GM23338 (cell line): Measurements from ENCODE around the gene PRKCI. TPM values are rescaled to one million over a fixed set of nuclear protein-coding genes. Genes with fewer than 3 reads are reported as not detected.
A peak's percentile ranks its signal among the peaks of the same experiment; 100 is the strongest.

ENCODE experiments used
- ATAC-seq: fragments of 200-7000 bp; cut with Tn5 transposase; 3 replicates; pipeline ENCODE4 v1.9.1; 2020
- DNase-seq: peaks from one replicate; pipeline ENCODE4 v3.0.0-alpha.2; 2015; ENCODE audit warnings: low spot score
- H2AFZ ChIP-seq: fragments of 200-600 bp; sonication (generic); 2 replicates; pipeline ENCODE4 v1.8.0; 2016; ENCODE audit warnings: antibody characterized with exemption, mild to moderate bottlenecking, moderate library complexity
- H3F3A ChIP-seq: fragments of 200-600 bp; sonication (generic); replicated peaks from 2 replicates; pipeline ENCODE4 v1.8.0; 2017; ENCODE audit warnings: antibody characterized with exemption, mixed run types, low read depth
- H3K27ac ChIP-seq: fragments of 200-600 bp; sonication (generic); 2 replicates; pipeline ENCODE4 v1.6.1; 2016; ENCODE audit warnings: low read depth
- H3K27me3 ChIP-seq: fragments of 200-600 bp; sonication (generic); 2 replicates; pipeline ENCODE4 v1.8.0; 2016; ENCODE audit warnings: mild to moderate bottlenecking, mixed run types, moderate library complexity; ENCODE audit not compliant: insufficient read depth
- H3K36me3 ChIP-seq: fragments of 200-600 bp; sonication (generic); 2 replicates; pipeline ENCODE4 v1.8.0; 2016; ENCODE audit warnings: mild to moderate bottlenecking; ENCODE audit not compliant: insufficient read depth
- H3K4me1 ChIP-seq: fragments of 200-600 bp; sonication (generic); 2 replicates; pipeline ENCODE4 v1.8.0; 2016; ENCODE audit warnings: mild to moderate bottlenecking, moderate library complexity; ENCODE audit not compliant: insufficient read depth
- H3K4me2 ChIP-seq: fragments of 200-600 bp; sonication (generic); 2 replicates; pipeline ENCODE4 v1.7.1; 2017; ENCODE audit warnings: mixed run types
- H3K4me3 ChIP-seq: fragments of 200-600 bp; sonication (generic); 2 replicates; pipeline ENCODE4 v1.6.1; 2016; ENCODE audit warnings: mixed run types
- H3K79me2 ChIP-seq: fragments of 200-600 bp; sonication (generic); replicated peaks from 2 replicates; pipeline ENCODE4 v1.8.0; 2017; ENCODE audit warnings: mild to moderate bottlenecking; ENCODE audit not compliant: insufficient read depth
- H3K9me2 ChIP-seq: fragments of 200-600 bp; sonication (generic); 2 replicates; pipeline ENCODE4 v1.8.0; 2017; ENCODE audit not compliant: insufficient read depth
- H4K20me1 ChIP-seq: fragments of 200-600 bp; sonication (generic); replicated peaks from 2 replicates; pipeline ENCODE4 v1.8.0; 2017; ENCODE audit warnings: mild to moderate bottlenecking; ENCODE audit not compliant: insufficient read depth
- H3K27ac Mint-ChIP-seq: 2 replicates; pipeline ENCODE4 v1.8.0; 2020; ENCODE audit warnings: inconsistent platforms, mild to moderate bottlenecking, moderate library complexity, mixed read lengths
- H3K27me3 Mint-ChIP-seq: 3 replicates; pipeline ENCODE4 v1.8.0; 2022; ENCODE audit warnings: low read depth, mild to moderate bottlenecking, moderate library complexity, mixed read lengths, inconsistent platforms; ENCODE audit not compliant: insufficient read depth, poor library complexity
- H3K36me3 Mint-ChIP-seq: 3 replicates; pipeline ENCODE4 v1.8.0; 2021; ENCODE audit warnings: low read depth, mild to moderate bottlenecking, inconsistent platforms, moderate library complexity, mixed read lengths
- H3K4me1 Mint-ChIP-seq: 3 replicates; pipeline ENCODE4 v1.8.0; 2020; ENCODE audit warnings: mild to moderate bottlenecking, inconsistent platforms, mixed read lengths
- H3K4me3 Mint-ChIP-seq: 3 replicates; pipeline ENCODE4 v1.8.0; 2021; ENCODE audit warnings: moderate library complexity, mild to moderate bottlenecking, inconsistent platforms, mixed read lengths
- H3K9me3 Mint-ChIP-seq: 3 replicates; pipeline ENCODE4 v1.8.0; 2020; ENCODE audit warnings: moderate library complexity, mild to moderate bottlenecking, inconsistent platforms, mixed read lengths
- CREB1 ChIP-seq: fragments of 250-450 bp; sonication (Bioruptor Pico); IDR thresholded peaks from 2 replicates; pipeline ENCODE4 v1.5.0; 2020; ENCODE audit warnings: low read depth, mild to moderate bottlenecking, moderate library complexity
- EZH2 ChIP-seq: fragments of 200-600 bp; sonication (generic); IDR thresholded peaks from one replicate; pipeline ENCODE4 v1.8.0; 2017; ENCODE audit warnings: antibody characterized with exemption, mild to moderate bottlenecking, low read depth; ENCODE audit not compliant: unreplicated experiment
- EZH2phosphoT487 ChIP-seq: fragments of 200-600 bp; sonication (generic); IDR thresholded peaks from one replicate; pipeline ENCODE4 v1.8.1; 2018; ENCODE audit warnings: antibody characterized with exemption; ENCODE audit not compliant: unreplicated experiment
- POLR2AphosphoS5 ChIP-seq: IDR thresholded peaks from 2 replicates; pipeline ENCODE4 v1.6.1; 2016; ENCODE audit warnings: antibody characterized with exemption, low read depth
- STAT1 ChIP-seq: IDR thresholded peaks from one replicate; pipeline ENCODE4 v1.6.1; 2016; ENCODE audit warnings: antibody characterized with exemption; ENCODE audit not compliant: unreplicated experiment
- ZNF331 ChIP-seq: fragments of 250-450 bp; sonication (Bioruptor Pico); IDR thresholded peaks from 2 replicates; pipeline ENCODE4 v1.5.0; 2020; ENCODE audit warnings: low read depth, mild to moderate bottlenecking, moderate library complexity
- polyA plus RNA-seq: library from polyadenylated mRNA; unstranded; fragments of >200 nt; fragmentation: Nextera tagmentation; extraction: Ambion mirVana; gene quantifications from 2 replicates; pipeline ENCODE4 v1.2.1, GENCODE V29; 2016
- total RNA-seq: library from RNA; depleted of rRNA; stranded (reverse); fragments of >200 nt; shearing (Covaris generic); gene quantifications from 2 replicates; pipeline ENCODE4 v1.2.3, GENCODE V29; 2014
- TF ChIP-seq, protein P1 (sequence below): IDR thresholded peaks from 2 replicates; pipeline ENCODE4 v1.6.1; 2016; ENCODE audit warnings: antibody characterized with exemption
- TF ChIP-seq, protein P2 (sequence below), 2 experiments: fragments of 200-600 bp in 1 of 2; sonication (generic) in 1 of 2; conservative IDR thresholded peaks; 2 replicates each; pipeline versions ENCODE4 v1.5.1 to v1.6.1; 2016 to 2017; ENCODE audit warnings: antibody characterized with exemption in 2 of 2, low read depth in 2 of 2, mild to moderate bottlenecking in 2 of 2, moderate library complexity in 1 of 2
- TF ChIP-seq, protein P3 (sequence below): IDR thresholded peaks from one replicate; pipeline ENCODE4 v1.6.1; 2018; ENCODE audit warnings: antibody characterized with exemption; ENCODE audit not compliant: unreplicated experiment
- TF ChIP-seq, protein P4 (sequence below): fragments of 250-450 bp; sonication (Bioruptor Pico); IDR thresholded peaks from 2 replicates; pipeline ENCODE4 v1.5.0; 2020; ENCODE audit warnings: mild to moderate bottlenecking, moderate library complexity

The PRKCI gene
- total and polyA plus RNA-seq, 2 experiments from 2014 or later: 58.0 to 119 TPM

DNA sequence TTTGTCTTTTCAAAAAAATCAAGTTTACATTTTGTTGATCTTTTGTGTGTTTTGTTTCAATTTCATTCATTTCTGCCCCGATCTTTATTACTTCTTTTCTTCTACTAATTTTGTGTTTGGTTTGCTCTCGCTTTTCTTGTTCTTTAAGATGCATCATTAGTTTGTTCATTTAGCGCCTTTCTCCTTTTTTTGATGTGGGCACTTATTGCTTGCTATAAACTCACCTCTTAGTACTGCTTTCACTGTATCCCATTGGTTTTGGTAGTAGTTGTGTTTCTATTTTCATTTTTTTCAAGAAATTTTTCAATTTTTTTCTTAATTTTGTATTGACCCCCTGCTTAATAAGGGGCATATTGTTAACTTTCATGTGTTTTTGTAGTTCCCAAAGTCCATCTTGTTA is 34.4 kb downstream of the PRKCI start:
- peaks cover 43% of the 10 kb centered on the region for H3K36me3 Mint-ChIP-seq
- no peaks in the 10 kb centered on the region for H3K9me2 ChIP-seq

More for the DNA sequence above, 34.4 kb downstream of the PRKCI start:
- H2AFZ ChIP-seq: no peak overlapping the region
- peaks cover 25% of the 10 kb centered on the region for H3K4me1 Mint-ChIP-seq
- TF ChIP-seq EZH2phosphoT487 (no peak), ZNF331 (CRISPR knock-in tag) (no peak), EZH2 (no peak), STAT1 (no peak), POLR2AphosphoS5 (no peak), CREB1 (CRISPR knock-in tag) (no peak)
- TF ChIP-seq, protein P1, sequence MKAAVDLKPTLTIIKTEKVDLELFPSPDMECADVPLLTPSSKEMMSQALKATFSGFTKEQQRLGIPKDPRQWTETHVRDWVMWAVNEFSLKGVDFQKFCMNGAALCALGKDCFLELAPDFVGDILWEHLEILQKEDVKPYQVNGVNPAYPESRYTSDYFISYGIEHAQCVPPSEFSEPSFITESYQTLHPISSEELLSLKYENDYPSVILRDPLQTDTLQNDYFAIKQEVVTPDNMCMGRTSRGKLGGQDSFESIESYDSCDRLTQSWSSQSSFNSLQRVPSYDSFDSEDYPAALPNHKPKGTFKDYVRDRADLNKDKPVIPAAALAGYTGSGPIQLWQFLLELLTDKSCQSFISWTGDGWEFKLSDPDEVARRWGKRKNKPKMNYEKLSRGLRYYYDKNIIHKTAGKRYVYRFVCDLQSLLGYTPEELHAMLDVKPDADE: no peak
- TF ChIP-seq, protein P2, sequence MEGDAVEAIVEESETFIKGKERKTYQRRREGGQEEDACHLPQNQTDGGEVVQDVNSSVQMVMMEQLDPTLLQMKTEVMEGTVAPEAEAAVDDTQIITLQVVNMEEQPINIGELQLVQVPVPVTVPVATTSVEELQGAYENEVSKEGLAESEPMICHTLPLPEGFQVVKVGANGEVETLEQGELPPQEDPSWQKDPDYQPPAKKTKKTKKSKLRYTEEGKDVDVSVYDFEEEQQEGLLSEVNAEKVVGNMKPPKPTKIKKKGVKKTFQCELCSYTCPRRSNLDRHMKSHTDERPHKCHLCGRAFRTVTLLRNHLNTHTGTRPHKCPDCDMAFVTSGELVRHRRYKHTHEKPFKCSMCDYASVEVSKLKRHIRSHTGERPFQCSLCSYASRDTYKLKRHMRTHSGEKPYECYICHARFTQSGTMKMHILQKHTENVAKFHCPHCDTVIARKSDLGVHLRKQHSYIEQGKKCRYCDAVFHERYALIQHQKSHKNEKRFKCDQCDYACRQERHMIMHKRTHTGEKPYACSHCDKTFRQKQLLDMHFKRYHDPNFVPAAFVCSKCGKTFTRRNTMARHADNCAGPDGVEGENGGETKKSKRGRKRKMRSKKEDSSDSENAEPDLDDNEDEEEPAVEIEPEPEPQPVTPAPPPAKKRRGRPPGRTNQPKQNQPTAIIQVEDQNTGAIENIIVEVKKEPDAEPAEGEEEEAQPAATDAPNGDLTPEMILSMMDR (conservative IDR thresholded peaks at IDR 0.05; ENCODE audit: low read depth in 2 of 2): no peak
- TF ChIP-seq, protein P3, sequence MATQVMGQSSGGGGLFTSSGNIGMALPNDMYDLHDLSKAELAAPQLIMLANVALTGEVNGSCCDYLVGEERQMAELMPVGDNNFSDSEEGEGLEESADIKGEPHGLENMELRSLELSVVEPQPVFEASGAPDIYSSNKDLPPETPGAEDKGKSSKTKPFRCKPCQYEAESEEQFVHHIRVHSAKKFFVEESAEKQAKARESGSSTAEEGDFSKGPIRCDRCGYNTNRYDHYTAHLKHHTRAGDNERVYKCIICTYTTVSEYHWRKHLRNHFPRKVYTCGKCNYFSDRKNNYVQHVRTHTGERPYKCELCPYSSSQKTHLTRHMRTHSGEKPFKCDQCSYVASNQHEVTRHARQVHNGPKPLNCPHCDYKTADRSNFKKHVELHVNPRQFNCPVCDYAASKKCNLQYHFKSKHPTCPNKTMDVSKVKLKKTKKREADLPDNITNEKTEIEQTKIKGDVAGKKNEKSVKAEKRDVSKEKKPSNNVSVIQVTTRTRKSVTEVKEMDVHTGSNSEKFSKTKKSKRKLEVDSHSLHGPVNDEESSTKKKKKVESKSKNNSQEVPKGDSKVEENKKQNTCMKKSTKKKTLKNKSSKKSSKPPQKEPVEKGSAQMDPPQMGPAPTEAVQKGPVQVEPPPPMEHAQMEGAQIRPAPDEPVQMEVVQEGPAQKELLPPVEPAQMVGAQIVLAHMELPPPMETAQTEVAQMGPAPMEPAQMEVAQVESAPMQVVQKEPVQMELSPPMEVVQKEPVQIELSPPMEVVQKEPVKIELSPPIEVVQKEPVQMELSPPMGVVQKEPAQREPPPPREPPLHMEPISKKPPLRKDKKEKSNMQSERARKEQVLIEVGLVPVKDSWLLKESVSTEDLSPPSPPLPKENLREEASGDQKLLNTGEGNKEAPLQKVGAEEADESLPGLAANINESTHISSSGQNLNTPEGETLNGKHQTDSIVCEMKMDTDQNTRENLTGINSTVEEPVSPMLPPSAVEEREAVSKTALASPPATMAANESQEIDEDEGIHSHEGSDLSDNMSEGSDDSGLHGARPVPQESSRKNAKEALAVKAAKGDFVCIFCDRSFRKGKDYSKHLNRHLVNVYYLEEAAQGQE: no peak
- TF ChIP-seq, protein P4, sequence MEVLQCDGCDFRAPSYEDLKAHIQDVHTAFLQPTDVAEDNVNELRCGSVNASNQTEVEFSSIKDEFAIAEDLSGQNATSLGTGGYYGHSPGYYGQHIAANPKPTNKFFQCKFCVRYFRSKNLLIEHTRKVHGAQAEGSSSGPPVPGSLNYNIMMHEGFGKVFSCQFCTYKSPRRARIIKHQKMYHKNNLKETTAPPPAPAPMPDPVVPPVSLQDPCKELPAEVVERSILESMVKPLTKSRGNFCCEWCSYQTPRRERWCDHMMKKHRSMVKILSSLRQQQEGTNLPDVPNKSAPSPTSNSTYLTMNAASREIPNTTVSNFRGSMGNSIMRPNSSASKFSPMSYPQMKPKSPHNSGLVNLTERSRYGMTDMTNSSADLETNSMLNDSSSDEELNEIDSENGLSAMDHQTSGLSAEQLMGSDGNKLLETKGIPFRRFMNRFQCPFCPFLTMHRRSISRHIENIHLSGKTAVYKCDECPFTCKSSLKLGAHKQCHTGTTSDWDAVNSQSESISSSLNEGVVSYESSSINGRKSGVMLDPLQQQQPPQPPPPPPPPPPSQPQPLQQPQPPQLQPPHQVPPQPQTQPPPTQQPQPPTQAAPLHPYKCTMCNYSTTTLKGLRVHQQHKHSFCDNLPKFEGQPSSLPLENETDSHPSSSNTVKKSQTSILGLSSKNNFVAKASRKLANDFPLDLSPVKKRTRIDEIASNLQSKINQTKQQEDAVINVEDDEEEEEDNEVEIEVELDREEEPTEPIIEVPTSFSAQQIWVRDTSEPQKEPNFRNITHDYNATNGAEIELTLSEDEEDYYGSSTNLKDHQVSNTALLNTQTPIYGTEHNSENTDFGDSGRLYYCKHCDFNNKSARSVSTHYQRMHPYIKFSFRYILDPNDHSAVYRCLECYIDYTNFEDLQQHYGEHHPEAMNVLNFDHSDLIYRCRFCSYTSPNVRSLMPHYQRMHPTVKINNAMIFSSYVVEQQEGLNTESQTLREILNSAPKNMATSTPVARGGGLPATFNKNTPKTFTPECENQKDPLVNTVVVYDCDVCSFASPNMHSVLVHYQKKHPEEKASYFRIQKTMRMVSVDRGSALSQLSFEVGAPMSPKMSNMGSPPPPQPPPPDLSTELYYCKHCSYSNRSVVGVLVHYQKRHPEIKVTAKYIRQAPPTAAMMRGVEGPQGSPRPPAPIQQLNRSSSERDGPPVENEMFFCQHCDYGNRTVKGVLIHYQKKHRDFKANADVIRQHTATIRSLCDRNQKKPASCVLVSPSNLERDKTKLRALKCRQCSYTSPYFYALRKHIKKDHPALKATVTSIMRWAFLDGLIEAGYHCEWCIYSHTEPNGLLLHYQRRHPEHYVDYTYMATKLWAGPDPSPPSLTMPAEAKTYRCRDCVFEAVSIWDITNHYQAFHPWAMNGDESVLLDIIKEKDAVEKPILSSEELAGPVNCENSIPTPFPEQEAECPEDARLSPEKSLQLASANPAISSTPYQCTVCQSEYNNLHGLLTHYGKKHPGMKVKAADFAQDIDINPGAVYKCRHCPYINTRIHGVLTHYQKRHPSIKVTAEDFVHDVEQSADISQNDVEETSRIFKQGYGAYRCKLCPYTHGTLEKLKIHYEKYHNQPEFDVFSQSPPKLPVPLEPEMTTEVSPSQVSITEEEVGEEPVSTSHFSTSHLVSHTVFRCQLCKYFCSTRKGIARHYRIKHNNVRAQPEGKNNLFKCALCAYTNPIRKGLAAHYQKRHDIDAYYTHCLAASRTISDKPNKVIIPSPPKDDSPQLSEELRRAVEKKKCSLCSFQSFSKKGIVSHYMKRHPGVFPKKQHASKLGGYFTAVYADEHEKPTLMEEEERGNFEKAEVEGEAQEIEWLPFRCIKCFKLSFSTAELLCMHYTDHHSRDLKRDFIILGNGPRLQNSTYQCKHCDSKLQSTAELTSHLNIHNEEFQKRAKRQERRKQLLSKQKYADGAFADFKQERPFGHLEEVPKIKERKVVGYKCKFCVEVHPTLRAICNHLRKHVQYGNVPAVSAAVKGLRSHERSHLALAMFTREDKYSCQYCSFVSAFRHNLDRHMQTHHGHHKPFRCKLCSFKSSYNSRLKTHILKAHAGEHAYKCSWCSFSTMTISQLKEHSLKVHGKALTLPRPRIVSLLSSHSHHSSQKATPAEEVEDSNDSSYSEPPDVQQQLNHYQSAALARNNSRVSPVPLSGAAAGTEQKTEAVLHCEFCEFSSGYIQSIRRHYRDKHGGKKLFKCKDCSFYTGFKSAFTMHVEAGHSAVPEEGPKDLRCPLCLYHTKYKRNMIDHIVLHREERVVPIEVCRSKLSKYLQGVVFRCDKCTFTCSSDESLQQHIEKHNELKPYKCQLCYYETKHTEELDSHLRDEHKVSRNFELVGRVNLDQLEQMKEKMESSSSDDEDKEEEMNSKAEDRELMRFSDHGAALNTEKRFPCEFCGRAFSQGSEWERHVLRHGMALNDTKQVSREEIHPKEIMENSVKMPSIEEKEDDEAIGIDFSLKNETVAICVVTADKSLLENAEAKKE (CRISPR knock-in tag): no peak
- H3F3A ChIP-seq: 0 out of 2 replicates have a peak, but pooled peaks cover 5% of the 10 kb centered on the region
- H3K9me3 Mint-ChIP-seq: peaks cover 2% of the 10 kb centered on the region; the same call in 1 of the 3 replicates
- H3K36me3 ChIP-seq: peaks cover 6% of the 10 kb centered on the region
- H3K27me3 ChIP-seq: no peaks in the 10 kb centered on the region
- peaks cover 15% of the 10 kb centered on the region for H3K4me1 ChIP-seq
- no peak overlapping the region for H3K4me3 ChIP-seq
- ATAC-seq (no peak), DNase-seq (no peak)
- peak overlapping the region; percentile 5; the same call in 1 of the 2 replicates for H3K27ac ChIP-seq
- H3K4me3 Mint-ChIP-seq: no peak overlapping the region
- H3K79me2 ChIP-seq: peaks cover 71% of the 10 kb centered on the region
- peaks cover 10% of the 10 kb centered on the region for H4K20me1 ChIP-seq
- H3K27me3 Mint-ChIP-seq: peaks cover 3% of the 10 kb centered on the region
- H3K4me2 ChIP-seq: no peak overlapping the region
- no peak overlapping the region for H3K27ac Mint-ChIP-seq
